ENCODE measurements around the gene FCSK.

DNA sequence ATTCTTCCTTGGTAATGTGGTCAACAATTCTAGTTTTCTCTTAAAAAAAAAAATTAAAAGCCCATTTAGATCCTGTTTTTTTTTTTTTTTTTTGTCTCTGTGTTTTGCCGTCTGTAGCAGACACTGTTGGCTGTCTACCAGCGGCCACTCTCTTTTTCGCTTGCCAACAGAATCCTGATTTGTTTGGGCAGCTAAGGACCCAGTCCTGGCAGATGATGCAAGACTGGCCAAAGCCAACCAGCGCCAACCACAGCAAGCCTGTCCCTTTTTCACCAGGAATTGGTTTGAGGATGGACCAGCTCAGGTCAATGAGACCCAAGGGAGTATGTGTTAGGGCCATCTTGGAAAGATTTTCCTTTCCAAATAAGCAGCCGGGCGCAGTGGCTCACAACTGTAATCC lies 43.7 kb upstream of the FCSK start:
- TF ChIP-seq SNAI1 (CRISPR knock-in tag; IDR thresholded peaks at IDR 0.05; ENCODE audit: borderline replicate concordance) (no peak), MEIS1 (CRISPR knock-in tag; IDR thresholded peaks at IDR 0.05; ENCODE audit: borderline replicate concordance) (no peak), POLR2A (IDR thresholded peaks at IDR 0.05; ENCODE audit: insufficient read depth in 1 of 2, low read depth in 2 of 2, low read length in 2 of 2) (no peak), ZNF878 (CRISPR knock-in tag; IDR thresholded peaks at IDR 0.05) (no peak), SP1 (IDR thresholded peaks at IDR 0.05) (no peak), SP1 (CRISPR knock-in tag; IDR thresholded peaks at IDR 0.05) (no peak), ZBTB7A (CRISPR knock-in tag; IDR thresholded peaks at IDR 0.05) (no peak), KDM1A (CRISPR knock-in tag; IDR thresholded peaks at IDR 0.05) (no peak), CENPT (CRISPR knock-in tag; IDR thresholded peaks at IDR 0.05; ENCODE audit: low read depth) (no peak), EED (CRISPR knock-in tag; IDR thresholded peaks at IDR 0.05) (no peak)
- TF ChIP-seq, protein P1, sequence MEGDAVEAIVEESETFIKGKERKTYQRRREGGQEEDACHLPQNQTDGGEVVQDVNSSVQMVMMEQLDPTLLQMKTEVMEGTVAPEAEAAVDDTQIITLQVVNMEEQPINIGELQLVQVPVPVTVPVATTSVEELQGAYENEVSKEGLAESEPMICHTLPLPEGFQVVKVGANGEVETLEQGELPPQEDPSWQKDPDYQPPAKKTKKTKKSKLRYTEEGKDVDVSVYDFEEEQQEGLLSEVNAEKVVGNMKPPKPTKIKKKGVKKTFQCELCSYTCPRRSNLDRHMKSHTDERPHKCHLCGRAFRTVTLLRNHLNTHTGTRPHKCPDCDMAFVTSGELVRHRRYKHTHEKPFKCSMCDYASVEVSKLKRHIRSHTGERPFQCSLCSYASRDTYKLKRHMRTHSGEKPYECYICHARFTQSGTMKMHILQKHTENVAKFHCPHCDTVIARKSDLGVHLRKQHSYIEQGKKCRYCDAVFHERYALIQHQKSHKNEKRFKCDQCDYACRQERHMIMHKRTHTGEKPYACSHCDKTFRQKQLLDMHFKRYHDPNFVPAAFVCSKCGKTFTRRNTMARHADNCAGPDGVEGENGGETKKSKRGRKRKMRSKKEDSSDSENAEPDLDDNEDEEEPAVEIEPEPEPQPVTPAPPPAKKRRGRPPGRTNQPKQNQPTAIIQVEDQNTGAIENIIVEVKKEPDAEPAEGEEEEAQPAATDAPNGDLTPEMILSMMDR (CRISPR knock-in tag; IDR thresholded peaks at IDR 0.05), result no peak
- TF ChIP-seq, protein P2, sequence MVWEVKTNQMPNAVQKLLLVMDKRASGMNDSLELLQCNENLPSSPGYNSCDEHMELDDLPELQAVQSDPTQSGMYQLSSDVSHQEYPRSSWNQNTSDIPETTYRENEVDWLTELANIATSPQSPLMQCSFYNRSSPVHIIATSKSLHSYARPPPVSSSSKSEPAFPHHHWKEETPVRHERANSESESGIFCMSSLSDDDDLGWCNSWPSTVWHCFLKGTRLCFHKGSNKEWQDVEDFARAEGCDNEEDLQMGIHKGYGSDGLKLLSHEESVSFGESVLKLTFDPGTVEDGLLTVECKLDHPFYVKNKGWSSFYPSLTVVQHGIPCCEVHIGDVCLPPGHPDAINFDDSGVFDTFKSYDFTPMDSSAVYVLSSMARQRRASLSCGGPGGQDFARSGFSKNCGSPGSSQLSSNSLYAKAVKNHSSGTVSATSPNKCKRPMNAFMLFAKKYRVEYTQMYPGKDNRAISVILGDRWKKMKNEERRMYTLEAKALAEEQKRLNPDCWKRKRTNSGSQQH (CRISPR knock-in tag; IDR thresholded peaks at IDR 0.05; ENCODE audit: low read depth), result no peak
- TF ChIP-seq, protein P3, sequence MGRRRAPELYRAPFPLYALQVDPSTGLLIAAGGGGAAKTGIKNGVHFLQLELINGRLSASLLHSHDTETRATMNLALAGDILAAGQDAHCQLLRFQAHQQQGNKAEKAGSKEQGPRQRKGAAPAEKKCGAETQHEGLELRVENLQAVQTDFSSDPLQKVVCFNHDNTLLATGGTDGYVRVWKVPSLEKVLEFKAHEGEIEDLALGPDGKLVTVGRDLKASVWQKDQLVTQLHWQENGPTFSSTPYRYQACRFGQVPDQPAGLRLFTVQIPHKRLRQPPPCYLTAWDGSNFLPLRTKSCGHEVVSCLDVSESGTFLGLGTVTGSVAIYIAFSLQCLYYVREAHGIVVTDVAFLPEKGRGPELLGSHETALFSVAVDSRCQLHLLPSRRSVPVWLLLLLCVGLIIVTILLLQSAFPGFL (CRISPR knock-in tag; IDR thresholded peaks at IDR 0.05), result no peak
- TF ChIP-seq, protein P4, sequence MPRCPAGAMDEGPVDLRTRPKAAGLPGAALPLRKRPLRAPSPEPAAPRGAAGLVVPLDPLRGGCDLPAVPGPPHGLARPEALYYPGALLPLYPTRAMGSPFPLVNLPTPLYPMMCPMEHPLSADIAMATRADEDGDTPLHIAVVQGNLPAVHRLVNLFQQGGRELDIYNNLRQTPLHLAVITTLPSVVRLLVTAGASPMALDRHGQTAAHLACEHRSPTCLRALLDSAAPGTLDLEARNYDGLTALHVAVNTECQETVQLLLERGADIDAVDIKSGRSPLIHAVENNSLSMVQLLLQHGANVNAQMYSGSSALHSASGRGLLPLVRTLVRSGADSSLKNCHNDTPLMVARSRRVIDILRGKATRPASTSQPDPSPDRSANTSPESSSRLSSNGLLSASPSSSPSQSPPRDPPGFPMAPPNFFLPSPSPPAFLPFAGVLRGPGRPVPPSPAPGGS (CRISPR knock-in tag; IDR thresholded peaks at IDR 0.05), result no peak

Measured in HepG2 (cell line).